HS-5 (cell line): ENCODE data around the gene SPOCK2.
"Not testable (repeated sequence)": the region's sequence is repeated elsewhere in the genome, so short reads cannot be mapped to it uniquely, and the experiment has no call there.

Source experiments
- DNase-seq: peaks from one replicate; pipeline ENCODE4 v3.0.0-alpha.2; 2012; ENCODE audit warnings: low read depth

SPOCK2 gene

GRCh38 chr10:72053690-72054089, 34.7 kb downstream of the SPOCK2 start:
- DNase-seq = no peak

GRCh38 chr10:72050873-72051272, 37.5 kb downstream of the SPOCK2 start:
- DNase-seq = no peak

- DNase-seq = no peak
These were observed 38.2 kb downstream of the SPOCK2 start for GRCh38 chr10:72049969-72050781.

- DNase-seq = no peak
These were observed 38.9 kb downstream of the SPOCK2 start for GRCh38 chr10:72049472-72049871.

- peak; percentile 76 for DNase-seq
These were observed 39.8 kb downstream of the SPOCK2 start for GRCh38 chr10:72048450-72049124.

- DNase-seq = no peak
These were observed 42.8 kb downstream of the SPOCK2 start for GRCh38 chr10:72045586-72045985.

GRCh38 chr10:72044417-72045041, 43.8 kb downstream of the SPOCK2 start:
- DNase-seq = no peak

- DNase-seq = no peak
These were observed 45.1 kb downstream of the SPOCK2 start for GRCh38 chr10:72043016-72043834.

- DNase-seq = no peak
These were observed 46.9 kb downstream of the SPOCK2 start for GRCh38 chr10:72041491-72041890.

GRCh38 chr10:72039377-72039776, 49.0 kb downstream of the SPOCK2 start:
- DNase-seq = no peak

GRCh38 chr10:72038458-72039001, 49.8 kb downstream of the SPOCK2 start:
- DNase-seq = no peak

GRCh38 chr10:72037811-72038210, 50.5 kb downstream of the SPOCK2 start:
- DNase-seq = no peak

GRCh38 chr10:72037266-72037665, 51.1 kb downstream of the SPOCK2 start:
- no peak for DNase-seq

GRCh38 chr10:72035252-72035887, 53.0 kb downstream of the SPOCK2 start:
- DNase-seq = no peak

- no peak for DNase-seq
These were observed 53.6 kb downstream of the SPOCK2 start for GRCh38 chr10:72034761-72035160.

- DNase-seq = no peak
These were observed 54.3 kb downstream of the SPOCK2 start for GRCh38 chr10:72034040-72034499.

GRCh38 chr10:72032409-72033162, 55.8 kb downstream of the SPOCK2 start:
- not testable (repeated sequence) for DNase-seq

GRCh38 chr10:72031706-72032105, 56.6 kb downstream of the SPOCK2 start:
- no peak for DNase-seq

- no peak for DNase-seq
These were observed 57.4 kb downstream of the SPOCK2 start for GRCh38 chr10:72030762-72031543.

GRCh38 chr10:72029414-72029813, 58.9 kb downstream of the SPOCK2 start:
- no peak for DNase-seq
